SKM-1 (cell line): Measurements from ENCODE around the gene MET.

Experiments used
- DNase-seq: peaks from one replicate; lab custom pipeline; 2025; ENCODE audit not compliant: unreplicated experiment; lab: John Stamatoyannopoulos, UW

MET gene

GRCh38 chr7:116843378-116843777, 171.4 kb downstream of the MET start:
- peak; percentile 74 for DNase-seq
